MCF 10A (cell line): ENCODE measurements around the gene NBR1. TPM values are rescaled to one million over a fixed set of nuclear protein-coding genes. Genes with fewer than 3 reads are reported as not detected.
"Not testable (repeated sequence)": the region's sequence is repeated elsewhere in the genome, so short reads cannot be mapped to it uniquely, and the experiment has no call there.

Source experiments
- BruUV-seq: library from RNA; stranded (reverse); fragments of 400-500 nt; replicated peaks from 2 replicates; lab custom pipeline; 2021; lab: Mats Ljungman, UMichigan
- CTCF ChIA-PET: fragments of 300-600 bp; sonication (Branson Sonifier 250); formaldehyde crosslinking; extraction: SDS; loops from one replicate; lab custom pipeline; 2021; ENCODE audit warnings: antibody characterized with exemption, inconsistent platforms; lab: Yijun Ruan, JAX
- POLR2A ChIA-PET: fragments of 300-600, 350-650 bp; sonication (Branson Sonifier 250); formaldehyde crosslinking; extraction: SDS; loops from one replicate; lab custom pipeline; 2020; ENCODE audit warnings: antibody characterized with exemption, inconsistent platforms; lab: Yijun Ruan, JAX
- DNase-seq: peaks from one replicate; pipeline ENCODE4 v3.0.0-alpha.2; 2018; ENCODE audit not compliant: unreplicated experiment
- H3K27ac Mint-ChIP-seq: one replicate; pipeline ENCODE4 v1.8.0; 2022; ENCODE audit warnings: mild to moderate bottlenecking, low read depth, mixed read lengths; ENCODE audit not compliant: unreplicated experiment
- H3K27me3 Mint-ChIP-seq: one replicate; pipeline ENCODE4 v1.8.0; 2022; ENCODE audit warnings: mixed read lengths; ENCODE audit not compliant: insufficient read depth, unreplicated experiment
- H3K36me3 Mint-ChIP-seq: one replicate; pipeline ENCODE4 v1.8.0; 2022; ENCODE audit warnings: mild to moderate bottlenecking, moderate library complexity, mixed read lengths; ENCODE audit not compliant: insufficient read depth, unreplicated experiment
- H3K4me1 Mint-ChIP-seq: one replicate; pipeline ENCODE4 v1.8.0; 2022; ENCODE audit warnings: mixed read lengths; ENCODE audit not compliant: insufficient read depth, unreplicated experiment
- H3K4me3 Mint-ChIP-seq: one replicate; pipeline ENCODE4 v1.8.0; 2022; ENCODE audit warnings: mild to moderate bottlenecking, moderate library complexity, mixed read lengths; ENCODE audit not compliant: unreplicated experiment
- H3K9me3 Mint-ChIP-seq: one replicate; pipeline ENCODE4 v1.8.0; 2022; ENCODE audit warnings: mixed read lengths; ENCODE audit not compliant: unreplicated experiment
- intact Hi-C: fragments of 100-400 bp; cut with micrococcal nuclease; formaldehyde crosslinking; loops from 2 replicates; pipeline ENCODE4 v1.14.1; 2022
- total RNA-seq: library from RNA; stranded (reverse); gene quantifications from 2 replicates; pipeline ENCODE4 v1.2.3, GENCODE V29; 2022
- TF ChIP-seq, protein P1 (sequence below): fragments of 200-600 bp; IDR thresholded peaks from one replicate; pipeline ENCODE4 v1.8.0; 2022; ENCODE audit warnings: antibody characterized with exemption, mild to moderate bottlenecking; ENCODE audit not compliant: unreplicated experiment

NBR1 gene
- total RNA-seq, 1 experiment from 2014 or later = 105 TPM

- ChIA-PET CTCF (interaction anchor here (0.5 to 1.2 kb wide), 5 partner anchors 28 to 1305 kb away, joined by 3 to 4 read pairs (median 3); partner anchors contain the start of gene NBR1), POLR2A (interaction anchor here (0.6 to 2.3 kb wide), 9 partner anchors 8 to 116 kb away, joined by 3 to 10 read pairs (median 3); partner anchors contain the start of genes NBR1 and TMEM106A)
- DNase-seq = no peak
- TF ChIP-seq, protein P1, sequence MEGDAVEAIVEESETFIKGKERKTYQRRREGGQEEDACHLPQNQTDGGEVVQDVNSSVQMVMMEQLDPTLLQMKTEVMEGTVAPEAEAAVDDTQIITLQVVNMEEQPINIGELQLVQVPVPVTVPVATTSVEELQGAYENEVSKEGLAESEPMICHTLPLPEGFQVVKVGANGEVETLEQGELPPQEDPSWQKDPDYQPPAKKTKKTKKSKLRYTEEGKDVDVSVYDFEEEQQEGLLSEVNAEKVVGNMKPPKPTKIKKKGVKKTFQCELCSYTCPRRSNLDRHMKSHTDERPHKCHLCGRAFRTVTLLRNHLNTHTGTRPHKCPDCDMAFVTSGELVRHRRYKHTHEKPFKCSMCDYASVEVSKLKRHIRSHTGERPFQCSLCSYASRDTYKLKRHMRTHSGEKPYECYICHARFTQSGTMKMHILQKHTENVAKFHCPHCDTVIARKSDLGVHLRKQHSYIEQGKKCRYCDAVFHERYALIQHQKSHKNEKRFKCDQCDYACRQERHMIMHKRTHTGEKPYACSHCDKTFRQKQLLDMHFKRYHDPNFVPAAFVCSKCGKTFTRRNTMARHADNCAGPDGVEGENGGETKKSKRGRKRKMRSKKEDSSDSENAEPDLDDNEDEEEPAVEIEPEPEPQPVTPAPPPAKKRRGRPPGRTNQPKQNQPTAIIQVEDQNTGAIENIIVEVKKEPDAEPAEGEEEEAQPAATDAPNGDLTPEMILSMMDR = no peak
- H3K36me3 Mint-ChIP-seq = peaks cover 100% of the 10 kb centered on the region
- no peak overlapping the region for H3K4me3 Mint-ChIP-seq
- H3K27me3 Mint-ChIP-seq = no peaks in the 10 kb centered on the region
- H3K27ac Mint-ChIP-seq = no peak overlapping the region
- H3K9me3 Mint-ChIP-seq = no peaks in the 10 kb centered on the region
- intact Hi-C loops = no loop called here
- BruUV-seq = no TSS peak
- H3K4me1 Mint-ChIP-seq = no peaks in the 10 kb centered on the region
These were observed 28.6 kb downstream of the NBR1 start for GRCh38 chr17:43199633-43200032.

GRCh38 chr17:43200127-43200526, 29.1 kb downstream of the NBR1 start:
- H3K36me3 Mint-ChIP-seq = peaks cover 100% of the 10 kb centered on the region

GRCh38 chr17:43203013-43203412, 32.0 kb downstream of the NBR1 start:
- DNase-seq, CTCF ChIA-PET, intact Hi-C loops, BruUV-seq, H3K27me3 Mint-ChIP-seq, H3K4me3 Mint-ChIP-seq, H3K27ac Mint-ChIP-seq, H3K4me1 Mint-ChIP-seq, POLR2A ChIA-PET, H3K9me3 Mint-ChIP-seq: not testable (repeated sequence)
- peaks cover 99% of the 10 kb centered on the region for H3K36me3 Mint-ChIP-seq

More at GRCh38 chr17:43200127-43200526, 29.1 kb downstream of the NBR1 start:
- H3K9me3 Mint-ChIP-seq = no peaks in the 10 kb centered on the region
- no peak overlapping the region for H3K4me3 Mint-ChIP-seq
- ChIA-PET POLR2A (interaction anchor here (0.6 to 2.3 kb wide), 5 partner anchors 8 to 113 kb away, joined by 3 to 10 read pairs (median 3); partner anchors contain the start of gene TMEM106A), CTCF (no interaction called here)
- H3K27me3 Mint-ChIP-seq = no peaks in the 10 kb centered on the region
- TF ChIP-seq, protein P1 = no peak
- no peak overlapping the region for H3K27ac Mint-ChIP-seq
- intact Hi-C loops = no loop called here
- H3K4me1 Mint-ChIP-seq = no peaks in the 10 kb centered on the region
- no peak for DNase-seq
- no TSS peak for BruUV-seq

- intact Hi-C loops = loop anchor here (5.0 kb wide), 1 partner anchor 188 kb away; the partner anchor contains the start of gene VAT1
- ChIA-PET POLR2A (interaction anchor here (1.1 to 1.8 kb wide), 4 partner anchors 11 to 37 kb away, joined by 3 to 10 read pairs (median 4); no protein-coding TSS in a partner anchor), CTCF (interaction anchor here (0.6 to 0.7 kb wide), 3 partner anchors 77 to 898 kb away, joined by 3 to 4 read pairs (median 3); no protein-coding TSS in a partner anchor)
- no TSS peak for BruUV-seq
- no peak for DNase-seq
- Mint-ChIP-seq H3K4me3 (peak overlapping the region; percentile 69), H3K36me3 (peaks cover 91% of the 10 kb centered on the region), H3K4me1 (peaks cover 8% of the 10 kb centered on the region), H3K27ac (no peak overlapping the region), H3K27me3 (no peaks in the 10 kb centered on the region), H3K9me3 (no peaks in the 10 kb centered on the region)
- TF ChIP-seq, protein P1 = no peak
These were observed 39.6 kb downstream of the NBR1 start for GRCh38 chr17:43210576-43210975.
